Stromal cell of bone marrow (primary cell): ENCODE measurements around the gene C12orf57.

Experiments used
- DNase-seq: peaks from one replicate; pipeline ENCODE4 v3.0.0-alpha.2; 2012; ENCODE audit warnings: low read depth

C12orf57 gene

GRCh38 chr12:6953442-6954315 is 9.9 kb downstream of the C12orf57 start:
- peak; percentile 80 for DNase-seq

GRCh38 chr12:6954316-6955107 is 10.7 kb downstream of the C12orf57 start:
- DNase-seq: no peak

GRCh38 chr12:6955108-6956020 is 11.5 kb downstream of the C12orf57 start:
- DNase-seq: no peak

- no peak for DNase-seq
These were observed 12.4 kb downstream of the C12orf57 start for GRCh38 chr12:6956021-6956727.

GRCh38 chr12:6957151-6957701 is 13.4 kb downstream of the C12orf57 start:
- no peak for DNase-seq

- no peak for DNase-seq
These were observed 14.2 kb downstream of the C12orf57 start for GRCh38 chr12:6957741-6958608.

GRCh38 chr12:6958609-6959057 is 14.8 kb downstream of the C12orf57 start:
- no peak for DNase-seq

- DNase-seq: no peak
These were observed 15.4 kb downstream of the C12orf57 start for GRCh38 chr12:6959058-6959804.

- no peak for DNase-seq
These were observed 16.2 kb downstream of the C12orf57 start for GRCh38 chr12:6959805-6960592.

- no peak for DNase-seq
These were observed 16.9 kb downstream of the C12orf57 start for GRCh38 chr12:6960593-6961277.

- DNase-seq: no peak
These were observed 17.5 kb downstream of the C12orf57 start for GRCh38 chr12:6961278-6961694.

- peak; percentile 66 for DNase-seq
These were observed 18.0 kb downstream of the C12orf57 start for GRCh38 chr12:6961695-6962284.

GRCh38 chr12:6962285-6963015 is 18.6 kb downstream of the C12orf57 start:
- DNase-seq: no peak

GRCh38 chr12:6963016-6963731 is 19.4 kb downstream of the C12orf57 start:
- DNase-seq: no peak

GRCh38 chr12:6963791-6964413 is 20.1 kb downstream of the C12orf57 start:
- DNase-seq: no peak
